Mesodermal cell (in vitro differentiated cells): ENCODE data around the gene HNRNPLL. TPM values are rescaled to one million over a fixed set of nuclear protein-coding genes. Genes with fewer than 3 reads are reported as not detected.
"Not testable (repeated sequence)": the region's sequence is repeated elsewhere in the genome, so short reads cannot be mapped to it uniquely, and the experiment has no call there.

Source experiments
- H3K27ac ChIP-seq: 2 replicates; pipeline ENCODE4 v1.7.0; 2013; ENCODE audit warnings: mild to moderate bottlenecking, low read depth, low read length, moderate library complexity; ENCODE audit not compliant: severe bottlenecking
- H3K36me3 ChIP-seq: 2 replicates; pipeline ENCODE4 v1.7.1; 2013; ENCODE audit warnings: mild to moderate bottlenecking, low read length, moderate library complexity; ENCODE audit not compliant: control insufficient read depth, insufficient read depth
- H3K4me1 ChIP-seq: one replicate; pipeline ENCODE4 v1.7.1; 2013; ENCODE audit warnings: mild to moderate bottlenecking, low read length; ENCODE audit not compliant: insufficient read depth, control insufficient read depth, poor library complexity, severe bottlenecking
- H3K4me3 ChIP-seq: 2 replicates; pipeline ENCODE4 v1.7.0; 2013; ENCODE audit warnings: low read length, control low read depth, mild to moderate bottlenecking; ENCODE audit not compliant: insufficient read depth, poor library complexity, severe bottlenecking; ENCODE audit errors: extremely low read depth
- H3K9me3 ChIP-seq: 2 replicates; pipeline ENCODE4 v1.7.1; 2013; ENCODE audit warnings: mild to moderate bottlenecking, low read length, moderate library complexity; ENCODE audit not compliant: control insufficient read depth
- WGBS, 2 experiments: methylation state at CpG; one replicate each; pipeline ENCODE4 v1.1.5; 2013; ENCODE audit warnings: missing lambda C conversion rate in 2 of 2; ENCODE audit not compliant: insufficient coverage in 2 of 2; 5-methylcytosine and 5-hydroxymethylcytosine counted together
- polyA plus RNA-seq, 2 experiments: library from polyadenylated mRNA; stranded (reverse); fragments of 50-300 nt; gene quantifications; one replicate each; pipeline ENCODE4 v1.2.3, GENCODE V29; 2013

The HNRNPLL gene
- 66.8 TPM for polyA plus RNA-seq (2013, experiment 1 of 2)
- polyA plus RNA-seq (2013, experiment 2 of 2) = 70.1 TPM

GRCh38 chr2:38602732-38603401 lies at the start of gene HNRNPLL:
Gene HNRNPLL, minus strand, starts transcription at chr2:38602928. Its CDS starts 302 bp downstream, at chr2:38602626.
- Histone ChIP-seq H3K27ac (peak within 1 kb of the TSS; percentile 93), H3K9me3 (no peaks in the 10 kb centered on the region), H3K36me3 (no peaks in the 10 kb centered on the region), H3K4me1 (peaks cover 21% of the 10 kb centered on the region), H3K4me3 (peak within 1 kb of the TSS; percentile 79)
- 0% methylated on average over 28 to 50 of the region's 75 CpGs for WGBS, 2 experiments

- Histone ChIP-seq H3K9me3 (no peaks in the 10 kb centered on the region), H3K4me3 (no peak overlapping the region), H3K4me1 (no peaks in the 10 kb centered on the region), H3K36me3 (no peaks in the 10 kb centered on the region), H3K27ac (no peak overlapping the region)
- WGBS, 2 experiments = 83 to 100% methylated on average over 1 to 2 of the region's 2 CpGs
Measured at GRCh38 chr2:38650717-38651116, 48.0 kb upstream of the HNRNPLL start.

- WGBS, 2 experiments = 91 to 94% methylated on average over 6 of the region's 6 CpGs
- Histone ChIP-seq H3K4me1 (no peaks in the 10 kb centered on the region), H3K9me3 (no peaks in the 10 kb centered on the region), H3K27ac (no peak overlapping the region), H3K4me3 (no peak overlapping the region), H3K36me3 (no peaks in the 10 kb centered on the region)
Measured at GRCh38 chr2:38650012-38650411, 47.3 kb upstream of the HNRNPLL start.

DNA sequence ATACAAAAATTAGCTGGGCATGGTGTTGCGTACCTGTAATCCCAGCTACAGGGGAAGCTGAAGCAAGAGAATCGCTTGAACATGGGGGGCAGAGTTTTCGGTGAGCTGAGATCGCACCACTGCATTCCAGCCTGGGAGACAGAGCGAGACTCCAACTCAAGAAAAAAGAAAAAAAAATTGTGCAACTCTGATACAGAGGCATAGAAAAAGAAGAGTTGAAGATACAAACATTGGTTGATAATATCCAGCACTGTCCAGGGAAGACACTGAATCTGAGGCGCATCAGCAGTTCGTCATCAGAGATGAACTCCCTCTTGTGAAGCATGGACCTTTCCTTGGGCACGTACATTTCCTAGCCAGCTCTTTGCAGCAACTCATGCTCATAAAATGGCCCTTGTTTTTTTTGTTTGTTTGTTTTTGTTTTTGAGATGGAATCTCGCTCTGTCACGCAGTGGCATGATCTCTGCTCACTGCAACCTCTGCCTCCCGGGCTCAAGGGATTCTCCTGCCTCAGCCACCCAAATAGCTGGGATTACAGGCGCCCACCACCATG lies 46.5 kb upstream of the HNRNPLL start:
- no peaks in the 10 kb centered on the region for H3K9me3 ChIP-seq
- 91 to 92% methylated on average over 10 to 11 of the region's 12 CpGs for WGBS, 2 experiments
- no peak overlapping the region for H3K27ac ChIP-seq
- H3K4me1 ChIP-seq = no peaks in the 10 kb centered on the region
- no peaks in the 10 kb centered on the region for H3K36me3 ChIP-seq
- H3K4me3 ChIP-seq = no peak overlapping the region

DNA sequence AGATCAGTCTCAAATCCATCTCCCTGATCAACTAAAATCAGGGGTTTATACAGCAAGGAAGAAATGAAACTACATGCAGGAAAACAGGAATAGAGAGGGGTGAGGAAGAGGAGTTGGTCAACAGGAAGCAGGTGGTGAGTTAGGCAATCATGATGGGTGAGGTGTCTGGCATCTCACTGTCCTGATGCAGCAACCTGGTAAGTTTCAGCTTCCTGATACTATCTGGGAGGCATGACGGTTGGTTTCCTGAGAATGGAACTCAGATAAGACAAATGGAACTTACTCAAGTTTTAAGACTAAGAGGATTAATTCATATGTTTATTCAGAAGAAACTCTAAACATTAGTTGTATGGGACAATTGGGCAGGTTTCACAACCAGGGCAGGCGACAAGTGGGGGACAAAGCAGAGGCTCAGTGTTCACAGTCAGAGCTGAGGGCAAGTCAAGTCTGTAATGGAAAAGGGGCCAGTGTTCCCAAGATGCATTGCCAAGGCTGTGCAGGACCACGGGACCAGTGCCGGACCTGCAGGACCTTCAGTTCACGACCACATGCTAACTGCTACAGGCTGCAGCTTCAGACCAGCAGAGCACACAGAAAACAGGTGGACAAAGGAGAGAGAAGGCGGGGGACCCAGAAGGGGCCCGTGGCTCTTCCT lies 45.5 kb upstream of the HNRNPLL start:
- Histone ChIP-seq H3K27ac (no peak overlapping the region), H3K9me3 (no peaks in the 10 kb centered on the region), H3K4me3 (no peak overlapping the region), H3K36me3 (no peaks in the 10 kb centered on the region), H3K4me1 (no peaks in the 10 kb centered on the region)
- WGBS, 2 experiments = 87 to 91% methylated on average over 4 of the region's 7 CpGs

GRCh38 chr2:38643683-38644511 lies 41.2 kb upstream of the HNRNPLL start:
- not testable (repeated sequence) for H3K4me3 ChIP-seq, H3K4me1 ChIP-seq, H3K27ac ChIP-seq, H3K36me3 ChIP-seq, H3K9me3 ChIP-seq
- WGBS, 2 experiments = 88 to 92% methylated on average over 5 to 9 of the region's 16 CpGs

- no peak overlapping the region for H3K4me3 ChIP-seq
- no peak overlapping the region for H3K27ac ChIP-seq
- no peaks in the 10 kb centered on the region for H3K36me3 ChIP-seq
- no peaks in the 10 kb centered on the region for H3K4me1 ChIP-seq
- WGBS, 2 experiments = 94 to 97% methylated on average over 38 to 44 of the region's 45 CpGs
- no peaks in the 10 kb centered on the region for H3K9me3 ChIP-seq
Measured at GRCh38 chr2:38643021-38643671, 40.4 kb upstream of the HNRNPLL start.

GRCh38 chr2:38642373-38643017 lies 39.8 kb upstream of the HNRNPLL start:
- H3K36me3 ChIP-seq, H3K4me1 ChIP-seq, H3K4me3 ChIP-seq, H3K9me3 ChIP-seq, H3K27ac ChIP-seq: not testable (repeated sequence)
- WGBS, 2 experiments = 95 to 96% methylated on average over 12 to 13 of the region's 14 CpGs

- no CpG with 5 or more reads among the region's 4 CpGs for WGBS, 2 experiments
- Histone ChIP-seq H3K4me3 (no peak overlapping the region), H3K27ac (no peak overlapping the region), H3K36me3 (no peaks in the 10 kb centered on the region), H3K4me1 (no peaks in the 10 kb centered on the region), H3K9me3 (no peaks in the 10 kb centered on the region)
Measured at GRCh38 chr2:38636069-38636468, 33.3 kb upstream of the HNRNPLL start.

- H3K36me3 ChIP-seq = no peaks in the 10 kb centered on the region
- no peaks in the 10 kb centered on the region for H3K9me3 ChIP-seq
- 100% methylated on average over 1 of the region's 4 CpGs; no CpG with 5 or more reads in 1 of the 2 experiments for WGBS, 2 experiments
- no peak overlapping the region for H3K27ac ChIP-seq
- H3K4me1 ChIP-seq = no peaks in the 10 kb centered on the region
- no peak overlapping the region for H3K4me3 ChIP-seq
Measured at GRCh38 chr2:38635139-38635538, 32.4 kb upstream of the HNRNPLL start.
